Measurements from ENCODE around the gene PRR5L.

Gene PRR5L

DNA sequence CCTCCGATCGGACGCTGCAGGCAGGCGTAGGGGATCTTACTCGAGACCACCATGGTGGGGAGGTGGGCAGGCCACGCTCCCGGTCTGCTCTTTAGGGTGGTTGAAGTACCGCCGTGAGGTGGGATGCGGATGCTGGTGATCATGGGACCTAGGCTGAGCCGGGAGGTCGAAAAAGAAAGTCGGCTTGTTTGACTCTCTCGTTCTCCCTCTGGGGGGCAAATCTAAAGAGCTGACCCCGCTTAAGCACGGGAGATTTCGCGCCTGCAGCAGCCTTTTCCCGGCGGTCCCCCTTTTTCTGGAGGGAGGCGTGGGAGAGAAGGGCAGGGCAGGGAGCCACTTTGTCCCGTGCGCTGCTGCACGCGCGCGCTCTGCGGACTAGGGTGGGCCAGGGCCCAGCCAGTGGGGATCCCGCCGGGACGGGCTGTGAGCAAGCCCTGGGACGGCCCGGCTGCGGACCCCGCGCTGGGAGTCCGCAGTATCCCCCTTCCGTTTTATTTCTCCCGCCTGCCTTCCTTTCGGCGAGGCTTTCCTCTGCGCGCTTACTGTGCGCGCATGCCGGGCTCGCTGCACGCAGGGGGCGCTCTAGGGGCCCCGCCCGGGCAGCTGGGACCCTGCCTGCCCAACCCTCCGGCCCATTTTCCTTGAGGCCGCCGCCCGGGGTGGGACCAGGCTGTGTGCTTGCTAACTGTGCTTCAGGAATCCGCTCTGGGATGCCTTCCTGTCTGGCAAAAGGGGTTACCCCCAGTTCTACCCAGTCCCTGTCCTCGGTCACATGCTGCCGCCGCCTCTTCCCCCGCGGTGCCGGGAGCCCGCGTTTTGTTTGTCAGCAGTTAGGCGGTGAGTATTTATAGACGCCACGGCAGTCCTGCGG lies 81.0 kb downstream of the PRR5L start:
- peak; percentile 50 for DNase-seq (ENCODE audit: low spot score)

DNA sequence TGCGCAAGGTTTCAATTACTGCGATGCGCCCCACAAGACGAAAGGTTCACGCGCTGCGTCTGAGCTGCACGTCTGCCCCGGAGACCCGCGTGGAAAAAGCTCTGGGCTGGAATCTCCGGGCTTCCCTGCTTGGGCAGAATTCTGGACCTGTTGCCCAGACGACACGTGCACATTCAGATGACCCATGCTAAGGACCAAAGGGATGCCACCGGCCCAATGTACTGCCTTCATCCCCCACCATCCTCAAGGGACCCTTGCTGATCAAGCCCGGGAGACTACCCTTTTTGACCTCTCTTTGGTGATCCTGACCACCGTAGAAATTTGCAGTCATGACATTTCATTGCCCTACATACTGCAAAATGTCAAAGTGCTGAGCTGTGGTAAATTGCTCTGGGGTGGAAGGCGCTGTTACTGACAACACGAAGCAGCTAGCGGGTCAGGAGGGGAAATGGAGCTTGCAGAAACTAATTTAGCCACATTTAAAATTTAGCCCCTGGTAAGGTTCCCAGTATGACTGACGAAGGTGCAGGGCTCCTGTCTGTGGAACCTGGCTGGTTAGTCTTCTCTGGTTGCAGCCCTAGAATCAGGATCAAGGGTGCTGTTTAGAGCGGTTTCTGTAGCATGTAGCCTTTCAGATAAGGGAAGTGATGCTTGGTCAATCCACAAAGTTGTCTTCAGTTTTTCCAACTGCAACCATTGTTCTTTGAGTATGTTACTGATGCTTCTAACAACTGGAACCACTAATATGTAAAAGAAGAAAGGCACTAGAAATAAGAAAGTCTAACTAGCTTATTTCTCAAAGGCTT lies 81.9 kb downstream of the PRR5L start:
- DNase-seq (ENCODE audit: low spot score) = no peak

DNA sequence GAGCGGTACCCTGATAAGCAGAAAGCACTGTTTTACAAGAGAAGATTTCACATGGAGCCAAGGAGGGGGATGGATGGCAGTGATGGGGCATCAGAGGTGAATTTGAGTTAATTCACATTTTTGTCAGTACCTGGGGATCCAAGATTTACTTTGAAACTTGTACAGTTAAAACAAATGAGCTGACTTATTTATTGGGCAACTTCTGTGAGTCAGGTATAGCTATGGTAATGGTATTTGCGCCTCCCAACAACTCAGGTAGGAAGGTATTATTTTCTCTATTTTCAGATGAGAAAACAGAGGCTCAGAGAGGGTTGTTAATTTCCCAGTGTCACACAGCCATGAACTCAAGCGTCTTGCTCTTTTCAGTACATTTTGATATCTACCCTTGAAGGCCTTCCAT lies 83.6 kb downstream of the PRR5L start:
- no peak for DNase-seq (ENCODE audit: low spot score)

DNA sequence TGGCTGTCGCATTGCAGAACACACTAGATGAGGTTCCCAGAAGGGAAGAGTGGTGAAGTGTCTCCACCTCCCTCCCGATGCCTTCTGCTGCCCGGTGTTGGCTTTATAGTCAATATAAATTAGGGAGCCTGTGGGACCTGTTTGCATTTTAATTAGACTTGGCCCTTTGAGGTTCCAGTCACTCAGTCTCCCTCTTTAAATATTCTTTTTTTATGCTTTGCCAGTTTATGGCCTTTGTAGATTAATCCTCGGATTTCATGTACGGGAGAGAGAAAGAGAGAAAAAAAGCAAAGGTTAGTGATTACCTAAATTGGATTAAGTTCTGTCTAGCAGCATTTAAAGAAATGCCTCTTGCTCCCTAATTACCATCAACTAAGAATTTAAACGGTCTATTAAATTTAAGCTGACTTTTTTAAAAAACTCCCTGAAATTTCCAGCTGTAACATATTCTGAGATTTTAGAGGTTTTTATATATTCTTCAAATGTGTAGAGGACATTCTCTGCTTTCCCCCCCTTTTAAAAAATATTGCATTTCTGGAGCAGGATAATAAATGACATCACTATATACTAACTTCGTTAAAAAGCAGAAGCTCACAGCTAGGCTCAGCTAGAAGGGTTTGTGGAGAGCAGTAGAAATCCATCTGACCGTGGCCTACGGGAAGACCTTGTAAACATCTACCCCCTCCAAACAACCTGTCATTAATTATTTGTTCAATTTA lies 84.4 kb downstream of the PRR5L start:
- DNase-seq (ENCODE audit: low spot score) = no peak

DNA sequence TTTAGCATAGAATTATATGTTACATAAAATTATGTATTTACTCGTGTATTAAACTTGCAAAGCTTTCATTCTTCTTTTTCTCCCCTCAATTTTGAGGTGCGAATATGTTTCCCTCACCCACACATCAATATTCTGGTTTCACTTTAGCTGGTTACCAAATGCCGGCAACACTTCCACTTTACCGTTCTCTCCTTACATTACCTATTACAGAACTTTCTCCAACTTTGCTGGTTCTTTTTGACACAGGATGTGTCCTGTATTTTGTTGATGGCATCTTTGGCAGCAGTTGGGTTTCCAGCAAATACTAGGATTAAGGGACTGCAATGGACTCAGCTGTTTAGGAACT lies 84.9 kb downstream of the PRR5L start:
- DNase-seq (ENCODE audit: low spot score) = no peak

DNA sequence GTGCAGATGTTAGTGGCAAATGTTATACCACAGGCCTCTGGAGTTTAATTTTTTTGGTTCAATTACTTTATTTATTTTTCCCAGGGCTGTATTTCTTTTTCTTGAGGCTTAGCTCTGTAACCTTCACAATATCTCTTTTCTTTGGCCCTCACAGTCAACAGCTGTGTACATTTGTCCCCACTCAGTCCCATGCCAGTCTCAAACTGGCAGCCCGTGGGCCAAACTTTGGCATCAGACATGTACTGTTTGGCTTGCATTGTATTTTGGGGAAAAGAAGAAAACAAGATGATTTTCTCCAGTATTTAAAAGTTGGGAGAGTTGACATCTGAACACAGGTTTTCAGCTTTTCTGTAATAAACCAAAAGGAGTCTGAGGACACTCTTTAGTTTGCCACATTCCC lies 87.1 kb downstream of the PRR5L start:
- DNase-seq (ENCODE audit: low spot score) = no peak

DNA sequence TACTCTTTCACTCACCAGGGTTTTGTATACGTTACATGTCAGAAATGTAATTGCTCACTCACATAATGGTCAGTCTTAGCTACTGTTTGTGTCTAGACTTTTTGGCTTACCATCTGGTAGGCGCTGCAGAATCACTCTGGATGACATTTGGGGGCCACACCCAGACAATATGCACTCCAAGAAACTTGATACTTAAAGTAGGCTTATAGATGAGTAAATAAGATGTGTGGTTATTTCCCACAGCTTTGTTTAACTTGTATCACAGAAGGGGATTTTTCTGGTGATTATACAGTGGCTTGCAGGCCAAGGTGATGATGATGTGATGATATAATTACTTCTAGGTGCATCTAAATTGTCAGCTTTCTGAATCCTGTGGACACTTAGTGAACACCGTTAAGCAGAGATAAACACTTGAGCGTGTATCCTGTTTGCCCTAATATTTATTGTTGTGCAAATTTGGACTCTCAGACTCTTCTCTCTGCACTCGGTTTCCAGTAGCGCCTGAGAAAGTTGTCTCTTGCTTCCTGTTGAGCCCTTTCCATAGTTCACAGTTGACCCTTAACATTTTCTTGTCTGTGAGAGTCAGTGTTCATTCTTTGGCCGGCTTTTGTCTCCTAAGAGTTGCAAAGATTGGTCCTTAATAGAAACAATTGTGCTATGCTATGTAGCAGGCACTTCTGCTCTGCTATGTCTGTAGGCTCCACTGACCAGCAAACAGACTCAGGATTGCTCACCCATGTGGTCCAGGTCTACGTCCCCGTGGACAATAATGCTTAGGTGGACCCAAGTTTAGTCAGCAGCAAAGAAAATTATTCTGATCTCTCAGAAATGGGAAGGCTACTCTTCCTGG lies 89.3 kb downstream of the PRR5L start:
- no peak for DNase-seq (ENCODE audit: low spot score)

DNA sequence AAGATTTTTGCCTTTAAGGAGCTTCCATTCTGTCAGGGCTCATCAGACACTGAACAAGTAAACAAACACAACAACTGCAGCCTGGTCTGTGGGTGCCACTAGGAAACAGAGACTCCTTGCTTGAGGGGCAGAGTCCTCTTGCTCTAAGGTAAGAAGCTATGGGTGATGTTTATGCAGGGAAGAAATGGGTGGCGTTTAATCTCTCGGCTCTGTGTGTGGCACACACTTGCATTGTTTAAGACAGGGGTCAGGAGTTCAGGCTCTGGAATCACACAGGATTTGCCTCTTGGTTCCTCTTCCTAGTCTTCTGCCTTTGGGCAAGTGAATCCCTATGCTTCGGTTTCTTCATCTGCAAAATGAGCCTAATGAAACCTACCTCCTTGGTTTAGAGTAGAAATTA lies 90.3 kb downstream of the PRR5L start:
- no peak for DNase-seq (ENCODE audit: low spot score)

DNA sequence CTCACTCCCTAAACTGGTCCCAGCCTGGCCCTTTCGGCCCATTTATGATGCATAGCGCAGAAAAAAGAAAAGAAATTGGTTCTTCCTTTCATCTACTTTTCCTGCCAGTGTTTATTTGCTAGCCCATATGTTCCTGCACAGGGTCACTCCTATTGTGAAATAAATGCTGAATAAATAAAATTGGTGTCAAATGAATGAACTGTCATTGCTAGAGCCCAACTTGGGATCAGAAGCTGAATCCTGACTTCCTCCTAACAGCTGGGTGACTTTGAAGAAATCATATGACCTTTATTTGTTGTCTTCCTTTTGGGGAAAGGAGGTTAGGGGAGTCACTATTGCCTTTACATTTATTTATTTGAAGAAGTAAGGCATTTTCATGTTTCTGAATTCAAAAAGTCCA lies 92.0 kb downstream of the PRR5L start:
- no peak for DNase-seq (ENCODE audit: low spot score)

DNA sequence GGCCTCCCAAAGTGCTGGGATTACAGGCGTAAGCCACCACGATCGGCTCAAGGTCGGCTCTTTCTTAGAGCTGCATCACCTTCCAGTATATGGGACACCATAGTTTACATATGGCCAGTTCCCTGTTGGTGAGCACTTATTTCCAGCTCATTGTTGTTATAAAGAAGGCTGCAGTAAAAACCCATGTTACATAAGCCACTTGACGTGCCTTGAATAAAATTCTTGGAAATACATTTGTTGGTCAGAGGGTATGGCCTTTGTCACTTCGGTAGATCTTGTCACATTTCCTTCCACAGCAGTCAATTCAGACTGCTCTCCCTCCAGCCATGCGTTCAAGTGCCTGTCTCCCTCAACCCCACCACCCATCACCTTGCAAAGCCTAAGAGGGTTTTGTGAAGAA lies 92.9 kb downstream of the PRR5L start:
- no peak for DNase-seq (ENCODE audit: low spot score)

DNA sequence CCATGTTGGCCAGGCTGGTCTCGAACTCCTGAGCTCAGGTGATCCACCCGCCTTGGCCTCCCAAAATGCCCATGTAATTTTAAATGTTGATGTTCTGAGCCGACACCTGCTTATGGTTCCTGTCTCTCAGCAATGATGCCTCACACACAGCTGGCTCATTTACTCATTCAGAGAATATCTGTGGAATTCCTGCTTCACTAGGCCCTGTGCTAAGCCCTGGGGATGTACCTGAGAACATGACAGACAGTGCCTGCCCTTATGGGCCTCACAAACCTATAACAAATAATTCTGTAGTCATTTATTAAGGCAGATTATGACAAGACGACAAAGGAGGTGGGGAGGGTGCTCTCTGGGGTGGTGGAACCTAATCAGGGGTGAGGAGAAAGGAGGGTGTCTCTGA lies 93.7 kb downstream of the PRR5L start:
- DNase-seq (ENCODE audit: low spot score) = no peak

DNA sequence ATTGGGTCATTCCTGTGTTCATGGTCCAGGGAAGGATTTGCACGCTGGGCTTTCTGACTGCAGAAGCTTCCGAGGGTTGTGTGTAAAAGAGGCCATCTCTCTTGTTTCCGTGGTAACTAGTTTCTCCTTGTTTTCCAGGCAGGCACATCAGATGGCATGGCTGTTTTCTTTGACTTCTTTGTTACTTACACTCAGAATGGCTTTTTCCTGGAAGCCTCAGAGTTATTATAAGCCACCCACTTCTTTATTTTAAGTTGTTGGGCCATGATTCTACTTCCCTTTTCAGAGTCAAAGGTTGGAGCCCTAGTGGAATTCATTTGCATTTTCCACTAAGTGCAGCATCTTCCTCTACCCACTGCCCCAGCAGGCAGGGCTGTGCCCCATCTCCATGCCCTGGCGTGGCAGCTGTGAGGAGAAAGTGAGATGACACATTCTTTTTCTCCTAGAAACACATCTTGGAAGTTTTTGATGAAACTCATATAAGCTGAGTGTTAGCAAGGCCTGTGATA lies 94.9 kb downstream of the PRR5L start:
- no peak for DNase-seq (ENCODE audit: low spot score)

DNA sequence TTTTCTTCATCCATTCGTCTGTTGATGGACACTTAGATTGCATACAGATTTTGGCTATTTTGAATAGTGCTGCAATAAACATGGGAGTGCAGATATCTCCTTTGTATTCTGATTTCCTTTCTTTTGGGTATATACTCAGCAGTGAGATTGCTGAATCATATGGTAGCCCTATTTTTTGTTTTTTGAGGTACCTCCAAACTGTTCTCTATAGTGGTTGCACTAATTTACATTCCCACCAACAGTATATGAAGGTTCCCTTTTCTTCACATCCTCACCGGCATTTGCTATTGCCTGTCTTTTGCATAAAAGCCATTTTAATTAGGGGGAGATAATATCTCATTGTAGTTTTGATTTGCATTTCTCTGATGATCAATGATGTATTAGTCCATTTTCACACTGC lies 96.1 kb downstream of the PRR5L start:
- no peak for DNase-seq (ENCODE audit: low spot score)

DNA sequence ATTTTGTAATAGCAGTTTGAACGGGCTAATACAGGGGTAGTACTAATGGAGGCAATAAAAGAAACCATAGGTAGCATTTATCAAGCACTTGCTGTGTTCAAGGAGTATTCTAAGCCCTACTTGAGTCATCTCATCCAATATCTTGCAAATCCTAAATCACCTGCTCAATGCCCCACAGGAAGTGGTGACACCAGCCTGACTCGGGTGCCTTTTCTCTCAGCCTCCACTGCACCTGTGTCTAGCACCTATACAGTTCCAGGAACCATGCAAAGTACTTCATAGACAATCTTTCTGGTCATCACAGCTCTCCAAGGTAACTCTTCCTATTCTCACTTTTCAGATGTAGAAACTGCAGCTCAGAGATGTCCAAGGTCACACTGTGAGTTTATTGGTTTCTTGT lies 98.0 kb downstream of the PRR5L start:
- DNase-seq (ENCODE audit: low spot score) = no peak

DNA sequence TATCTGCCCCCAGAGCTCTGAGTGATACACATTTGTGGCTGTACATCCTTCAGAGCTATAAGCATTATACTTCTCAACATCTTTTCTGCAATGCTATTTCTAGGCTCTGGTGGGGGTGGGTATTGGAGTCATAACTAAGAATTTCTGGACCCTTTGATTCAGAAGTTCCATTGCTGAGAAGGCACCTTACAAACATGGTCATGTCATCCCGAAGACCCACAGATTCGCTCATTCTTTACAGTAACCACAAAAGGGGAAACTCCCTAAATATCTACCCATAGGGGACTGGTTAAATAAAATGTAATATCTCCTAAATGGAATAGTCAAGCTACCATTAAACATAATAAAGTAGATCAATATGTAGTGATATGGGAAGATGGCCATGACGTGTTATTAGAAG lies 98.8 kb downstream of the PRR5L start:
- no peak for DNase-seq (ENCODE audit: low spot score)

DNA sequence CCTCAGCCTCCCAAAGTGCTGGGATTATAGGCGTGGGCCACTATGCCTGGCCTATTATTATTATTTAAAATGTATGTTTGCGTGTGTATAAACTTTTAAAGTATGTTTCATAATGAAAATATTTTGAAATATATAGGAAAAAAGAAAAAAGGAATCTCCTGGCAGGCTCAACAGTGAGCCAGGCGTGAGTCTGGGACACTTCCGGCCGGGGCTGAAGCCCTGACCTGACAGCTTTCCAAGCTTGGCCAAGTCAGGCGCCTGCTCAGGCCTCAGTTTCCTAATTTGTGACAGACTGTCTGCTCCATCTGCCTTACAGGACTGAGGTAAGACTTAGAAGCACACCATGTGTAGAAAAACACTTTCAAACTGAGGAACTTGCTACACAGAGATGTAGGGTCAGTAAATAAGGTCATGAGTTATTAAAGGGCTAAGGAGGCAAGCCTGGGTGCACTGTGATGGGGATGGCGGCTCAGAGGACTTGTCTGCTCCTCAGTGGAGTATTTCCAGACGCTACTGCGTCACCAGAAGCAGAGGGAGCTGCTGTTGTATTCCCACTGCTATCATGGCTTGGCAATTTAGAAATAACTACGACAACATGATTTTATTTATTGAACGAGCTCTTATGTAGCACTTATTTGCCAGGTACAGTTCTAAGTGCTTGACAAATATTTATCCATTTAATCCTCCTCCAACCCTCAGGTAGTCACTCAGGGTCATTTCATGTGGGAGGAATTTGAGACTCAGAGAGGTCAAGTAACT lies 100.1 kb downstream of the PRR5L start:
- DNase-seq (ENCODE audit: low spot score) = no peak

DNA sequence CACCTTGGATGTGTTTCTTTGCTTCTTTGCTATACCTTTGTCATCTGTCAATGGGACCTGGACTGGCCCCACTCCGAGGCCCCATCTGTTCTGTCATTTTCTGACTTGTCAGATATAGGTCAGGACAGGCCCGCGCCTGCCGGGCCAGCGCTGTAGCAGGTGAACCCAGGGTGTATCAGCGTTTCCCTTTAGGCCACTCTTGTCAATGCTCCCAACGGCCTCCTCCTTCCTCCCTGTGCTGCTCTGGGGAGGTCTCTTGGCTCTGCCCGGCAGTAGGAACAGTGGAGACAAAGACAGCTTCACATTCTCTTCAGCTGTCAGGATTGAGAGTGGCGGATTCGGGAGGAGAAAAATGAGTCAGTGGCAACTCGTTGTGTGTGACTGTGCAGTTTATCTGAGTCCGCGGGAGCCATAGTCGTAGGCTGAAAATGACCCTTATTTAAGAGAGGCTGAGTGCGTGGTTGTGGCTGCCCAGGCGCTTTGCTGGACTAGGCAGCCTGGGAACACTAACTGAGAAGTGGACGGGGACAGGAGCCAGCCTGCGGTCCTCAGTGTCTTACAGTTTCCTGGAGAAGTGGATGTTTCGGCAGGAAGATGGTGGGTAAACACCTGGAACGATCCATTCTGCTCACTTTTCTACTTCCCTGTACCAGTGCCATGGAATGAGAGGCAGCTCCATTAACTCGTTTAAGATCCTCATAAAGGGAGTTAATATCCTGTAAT lies 102.3 kb downstream of the PRR5L start:
- no peak for DNase-seq (ENCODE audit: low spot score)

DNA sequence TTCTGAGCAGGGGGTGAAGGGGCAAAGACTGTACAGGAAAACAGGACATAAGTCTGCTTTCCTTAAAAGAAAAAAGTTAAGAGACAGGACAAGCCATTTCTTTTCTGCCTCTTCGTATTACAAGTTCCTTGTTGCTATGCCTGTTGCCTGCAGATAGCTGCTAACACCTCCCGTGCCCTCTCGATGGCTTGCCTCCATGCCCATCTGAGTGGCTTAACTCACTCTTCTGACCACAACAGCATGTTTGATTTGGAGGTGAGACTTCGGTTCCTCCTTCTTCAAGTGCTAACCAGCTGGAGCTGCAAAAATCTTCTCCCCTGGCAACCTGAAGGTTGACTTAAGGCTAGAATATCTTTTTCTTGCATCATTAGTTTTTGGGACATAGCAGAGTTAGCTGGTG lies 103.1 kb downstream of the PRR5L start:
- DNase-seq (ENCODE audit: low spot score) = no peak

DNA sequence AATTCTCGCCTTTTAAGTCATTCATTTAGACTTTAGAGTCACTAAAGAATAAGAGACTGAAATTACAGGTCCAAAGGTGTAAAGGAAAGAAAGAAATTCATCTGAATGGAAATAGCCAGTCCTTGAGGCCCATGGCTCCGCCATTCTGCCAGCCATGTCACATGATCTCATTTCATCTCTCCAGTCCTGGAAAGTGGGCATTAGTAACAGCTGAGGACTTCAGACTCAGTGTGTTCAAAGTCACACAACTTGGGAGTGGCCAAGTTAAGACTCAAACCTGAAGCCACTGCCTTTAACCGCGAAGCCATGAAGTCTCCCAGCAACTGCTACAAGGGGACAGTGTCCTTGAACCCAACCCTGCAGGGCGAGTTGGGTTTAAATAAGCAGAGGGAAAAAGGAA lies 103.7 kb downstream of the PRR5L start:
- no peak for DNase-seq (ENCODE audit: low spot score)

DNA sequence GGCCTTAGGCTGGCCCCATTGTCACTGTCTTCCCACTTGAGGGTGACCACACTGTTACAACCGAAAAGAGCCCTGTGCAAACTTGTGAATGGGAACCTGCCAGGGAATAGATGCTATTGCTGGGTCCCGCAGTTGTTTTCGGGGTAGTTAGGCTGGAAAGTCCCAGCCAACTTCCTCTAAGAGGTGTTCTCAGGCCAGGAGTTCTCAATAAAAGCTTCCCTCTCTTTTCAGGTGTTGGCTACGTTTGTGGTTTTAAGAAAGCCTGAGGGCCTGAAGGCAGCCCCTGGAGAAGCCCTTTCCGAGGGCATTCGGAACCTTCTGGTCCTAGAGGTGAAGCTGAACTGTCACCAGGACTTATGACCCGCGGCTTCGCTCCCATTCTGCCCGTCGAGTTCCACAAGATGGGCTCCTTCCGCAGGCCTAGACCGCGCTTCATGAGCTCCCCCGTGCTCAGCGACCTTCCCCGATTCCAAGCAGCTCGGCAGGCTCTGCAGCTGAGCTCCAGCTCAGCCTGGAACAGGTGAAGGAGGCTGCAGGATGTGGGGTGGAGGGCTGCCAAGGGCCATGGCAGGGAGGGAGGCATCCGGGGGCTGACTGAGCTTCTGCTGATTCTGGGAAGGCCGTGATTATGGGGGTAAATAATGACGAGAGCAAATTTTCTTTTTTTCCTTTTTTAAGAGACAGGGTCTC lies 104.8 kb downstream of the PRR5L start:
- no peak for DNase-seq (ENCODE audit: low spot score)
